ENCODE data around the gene TASOR2.

Gene TASOR2

DNA sequence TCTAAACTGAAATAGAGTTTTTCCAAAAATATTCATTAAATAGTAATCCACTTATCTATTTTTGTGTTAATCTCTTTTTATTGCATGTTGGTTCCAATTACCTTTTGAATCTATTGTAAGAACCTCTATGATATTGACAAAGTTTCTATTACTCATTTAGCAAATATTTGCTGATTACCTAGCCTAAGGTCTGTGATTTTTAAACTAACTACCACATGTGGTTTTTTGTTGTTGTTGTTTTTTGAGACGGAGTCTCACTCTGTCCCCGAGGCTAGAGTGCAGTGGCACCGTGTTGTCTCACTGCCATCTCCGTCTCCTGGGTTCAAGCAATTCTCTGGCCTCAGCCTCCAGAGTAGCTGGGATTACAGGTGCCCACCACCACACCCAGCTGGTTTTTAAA is 16.2 kb upstream of the TASOR2 start:
- TF ChIP-seq, protein P1, sequence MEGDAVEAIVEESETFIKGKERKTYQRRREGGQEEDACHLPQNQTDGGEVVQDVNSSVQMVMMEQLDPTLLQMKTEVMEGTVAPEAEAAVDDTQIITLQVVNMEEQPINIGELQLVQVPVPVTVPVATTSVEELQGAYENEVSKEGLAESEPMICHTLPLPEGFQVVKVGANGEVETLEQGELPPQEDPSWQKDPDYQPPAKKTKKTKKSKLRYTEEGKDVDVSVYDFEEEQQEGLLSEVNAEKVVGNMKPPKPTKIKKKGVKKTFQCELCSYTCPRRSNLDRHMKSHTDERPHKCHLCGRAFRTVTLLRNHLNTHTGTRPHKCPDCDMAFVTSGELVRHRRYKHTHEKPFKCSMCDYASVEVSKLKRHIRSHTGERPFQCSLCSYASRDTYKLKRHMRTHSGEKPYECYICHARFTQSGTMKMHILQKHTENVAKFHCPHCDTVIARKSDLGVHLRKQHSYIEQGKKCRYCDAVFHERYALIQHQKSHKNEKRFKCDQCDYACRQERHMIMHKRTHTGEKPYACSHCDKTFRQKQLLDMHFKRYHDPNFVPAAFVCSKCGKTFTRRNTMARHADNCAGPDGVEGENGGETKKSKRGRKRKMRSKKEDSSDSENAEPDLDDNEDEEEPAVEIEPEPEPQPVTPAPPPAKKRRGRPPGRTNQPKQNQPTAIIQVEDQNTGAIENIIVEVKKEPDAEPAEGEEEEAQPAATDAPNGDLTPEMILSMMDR (IDR thresholded peaks at IDR 0.05; ENCODE audit: borderline replicate concordance, control extremely low read depth, extremely low read depth, insufficient read depth, missing control alignments), result no peak
- no peak for DNase-seq (ENCODE audit: low spot score)
- in situ Hi-C loops (cut with MboI; ENCODE audit: low sequenced_read_pairs, unreplicated experiment), result no loop called here

DNA sequence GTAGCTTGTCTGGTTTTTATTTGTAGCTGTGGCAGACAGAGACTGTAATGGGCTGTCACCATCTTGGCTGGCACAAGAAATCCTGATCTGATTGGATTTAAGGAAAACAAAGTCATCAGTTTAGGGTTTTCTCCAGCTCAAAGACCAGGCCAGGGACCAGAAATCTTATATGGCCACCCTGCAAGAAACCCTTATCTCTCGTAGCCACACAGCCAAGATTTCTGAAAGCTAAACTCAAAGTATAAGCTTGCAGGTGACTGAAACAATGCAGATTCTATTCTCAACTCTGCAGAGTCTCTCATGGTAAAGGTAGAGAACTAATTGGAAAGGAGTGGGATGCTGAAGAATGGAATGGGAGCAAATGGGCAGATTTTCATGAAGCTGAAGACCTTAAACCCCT is 15.0 kb upstream of the TASOR2 start:
- no peak for DNase-seq (ENCODE audit: low spot score)
- TF ChIP-seq, protein P1 (IDR thresholded peaks at IDR 0.05; ENCODE audit: borderline replicate concordance, control extremely low read depth, extremely low read depth, insufficient read depth, missing control alignments), result no peak
- in situ Hi-C loops (cut with MboI; ENCODE audit: low sequenced_read_pairs, unreplicated experiment), result no loop called here

DNA sequence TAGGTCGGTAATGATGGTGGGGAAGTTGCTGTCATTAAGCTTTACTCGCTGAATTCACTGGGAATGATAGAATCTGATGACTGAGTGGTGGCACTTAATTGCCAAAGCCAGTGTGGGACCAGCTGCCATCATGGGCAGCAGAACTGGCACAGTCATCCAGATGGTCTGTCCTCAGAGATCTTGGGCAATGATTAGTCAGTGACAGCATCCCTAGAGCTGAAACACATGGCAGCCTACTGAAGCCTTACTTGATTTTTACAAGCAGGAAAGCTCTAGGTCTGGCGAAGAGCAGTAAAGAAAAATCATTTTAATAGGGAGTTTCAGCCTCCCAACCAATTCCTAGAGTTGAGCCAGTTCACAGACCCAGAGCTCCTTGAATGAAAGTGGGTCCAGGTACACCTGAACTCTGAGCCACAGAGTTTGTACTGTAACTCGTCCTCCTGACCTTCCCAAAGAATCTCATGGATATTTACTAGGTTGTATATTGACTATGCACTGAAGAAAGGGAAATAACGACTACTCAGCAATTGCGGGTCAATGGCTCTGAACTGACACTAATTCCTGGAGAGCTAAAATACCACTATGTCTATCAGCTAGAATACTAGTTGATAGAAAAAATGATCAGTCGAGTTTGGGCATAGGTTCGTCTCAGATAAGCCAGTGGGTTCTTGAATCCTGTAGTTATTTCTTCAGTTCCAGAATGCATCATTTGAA is 13.8 kb upstream of the TASOR2 start:
- in situ Hi-C loops (cut with MboI; ENCODE audit: low sequenced_read_pairs, unreplicated experiment), result no loop called here
- DNase-seq (ENCODE audit: low spot score), result no peak

DNA sequence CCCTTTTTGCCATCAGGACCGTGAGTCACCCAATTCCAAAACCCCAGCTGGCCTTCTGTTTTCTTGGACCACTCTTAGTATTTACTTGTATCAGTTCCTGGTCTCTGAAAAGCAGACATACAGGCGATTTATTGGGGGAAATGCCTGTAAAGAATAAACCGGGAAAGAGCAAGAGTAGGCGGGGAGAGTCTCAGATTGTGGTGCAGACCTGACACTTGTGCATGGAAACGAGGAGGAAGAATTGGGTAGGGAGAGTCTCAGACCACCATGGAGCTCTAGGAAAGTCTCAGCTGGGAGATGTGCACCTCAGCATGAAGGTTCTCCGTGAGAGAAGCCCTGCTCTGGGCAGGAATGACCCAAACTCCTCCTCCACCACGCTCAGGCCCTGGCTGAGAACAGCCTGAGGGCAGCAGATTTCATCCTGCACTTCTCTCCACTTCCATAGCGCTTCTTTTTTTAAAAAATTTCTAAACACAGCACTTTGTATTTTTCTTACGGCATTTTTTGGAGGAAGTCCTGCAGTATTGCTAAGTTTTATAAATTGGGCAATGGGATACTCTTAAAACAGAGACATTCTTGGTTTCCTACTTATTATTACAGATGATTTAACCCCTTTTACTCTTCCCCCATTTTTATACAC is 6.1 kb upstream of the TASOR2 start:
- TF ChIP-seq, protein P1 (IDR thresholded peaks at IDR 0.05; ENCODE audit: borderline replicate concordance, control extremely low read depth, extremely low read depth, insufficient read depth, missing control alignments), result no peak
- DNase-seq (ENCODE audit: low spot score), result no peak
- in situ Hi-C loops (cut with MboI; ENCODE audit: low sequenced_read_pairs, unreplicated experiment), result no loop called here

More for the DNA sequence above, 13.8 kb upstream of the TASOR2 start:
- TF ChIP-seq, protein P1 (IDR thresholded peaks at IDR 0.05; ENCODE audit: borderline replicate concordance, control extremely low read depth, extremely low read depth, insufficient read depth, missing control alignments), result no peak

DNA sequence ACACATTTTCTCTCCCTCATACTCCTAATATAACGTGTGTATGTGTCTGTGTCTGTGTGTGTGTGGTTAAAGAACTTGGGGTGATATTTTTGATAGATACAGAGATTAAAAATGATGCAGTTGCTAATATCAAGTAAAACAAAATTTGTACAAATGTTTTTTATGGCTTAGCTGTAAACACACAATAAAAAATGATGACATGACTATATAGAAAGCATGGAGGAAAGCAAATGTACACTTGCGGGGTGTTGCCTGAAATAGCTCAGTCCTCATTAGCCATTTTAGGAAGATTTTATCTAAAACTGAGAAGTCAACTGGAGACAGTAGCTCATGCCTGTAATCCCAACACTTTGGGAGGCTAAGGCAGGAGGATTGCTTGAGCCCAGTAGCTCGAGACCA is 5.6 kb upstream of the TASOR2 start:
- no peak for DNase-seq (ENCODE audit: low spot score)
- TF ChIP-seq, protein P1 (IDR thresholded peaks at IDR 0.05; ENCODE audit: borderline replicate concordance, control extremely low read depth, extremely low read depth, insufficient read depth, missing control alignments), result no peak
- in situ Hi-C loops (cut with MboI; ENCODE audit: low sequenced_read_pairs, unreplicated experiment), result no loop called here

DNA sequence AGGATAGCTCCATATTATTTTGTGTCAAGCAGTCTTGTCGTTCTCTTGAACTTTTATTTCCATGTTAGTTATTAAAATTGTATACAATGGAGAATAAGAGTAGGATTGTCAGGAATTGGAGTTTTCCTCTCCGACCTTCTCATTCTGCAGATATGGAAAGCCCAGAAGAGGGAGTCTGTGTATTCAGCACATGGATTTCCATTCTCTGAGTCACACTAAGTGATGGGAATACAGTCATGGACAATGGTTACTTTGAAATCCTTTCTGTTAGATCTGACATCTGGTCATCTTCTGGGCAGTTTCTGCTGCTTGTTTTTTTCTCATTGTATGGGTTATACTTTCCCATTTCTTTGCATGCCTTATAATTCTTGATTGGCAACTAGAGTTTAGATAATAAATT is 5.0 kb upstream of the TASOR2 start:
- in situ Hi-C loops (cut with MboI; ENCODE audit: low sequenced_read_pairs, unreplicated experiment), result no loop called here
- TF ChIP-seq, protein P1 (IDR thresholded peaks at IDR 0.05; ENCODE audit: borderline replicate concordance, control extremely low read depth, extremely low read depth, insufficient read depth, missing control alignments), result no peak
- DNase-seq (ENCODE audit: low spot score), result no peak
